ENCODE results near the gene SORBS1.

- TF ChIP-seq CTCF (IDR thresholded peaks at IDR 0.05) (no peak), POLR2A (IDR thresholded peaks at IDR 0.05) (no peak)
Observed at GRCh38 chr10:95326396-95326795, 234.8 kb downstream of the SORBS1 start.
